NCI-H2196 (cell line): Measurements from ENCODE around the gene ABLIM1.

ENCODE experiments used
- DNase-seq: peaks from one replicate; lab custom pipeline; 2025; ENCODE audit not compliant: unreplicated experiment; lab: John Stamatoyannopoulos, UW

The ABLIM1 gene

DNA sequence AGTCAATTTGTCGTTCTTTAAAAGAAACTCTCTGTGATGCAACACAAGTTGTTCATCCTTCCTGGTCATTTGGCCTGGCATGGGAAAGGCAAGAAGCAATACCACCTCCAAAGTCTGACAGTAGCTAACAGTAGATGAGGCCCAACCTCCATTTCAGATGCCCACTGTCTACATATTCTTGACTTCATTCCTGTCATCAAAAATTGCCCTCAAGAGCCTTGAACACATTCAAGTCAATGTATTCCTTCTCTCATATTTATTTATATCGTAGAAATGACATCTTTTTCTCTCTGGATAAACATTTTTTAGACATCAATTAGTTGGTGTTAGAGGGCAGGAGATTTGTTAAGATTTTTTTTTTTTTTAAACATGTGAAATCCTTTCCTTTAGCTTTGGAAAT, 33.7 kb downstream of the ABLIM1 start:
- DNase-seq = no peak

DNA sequence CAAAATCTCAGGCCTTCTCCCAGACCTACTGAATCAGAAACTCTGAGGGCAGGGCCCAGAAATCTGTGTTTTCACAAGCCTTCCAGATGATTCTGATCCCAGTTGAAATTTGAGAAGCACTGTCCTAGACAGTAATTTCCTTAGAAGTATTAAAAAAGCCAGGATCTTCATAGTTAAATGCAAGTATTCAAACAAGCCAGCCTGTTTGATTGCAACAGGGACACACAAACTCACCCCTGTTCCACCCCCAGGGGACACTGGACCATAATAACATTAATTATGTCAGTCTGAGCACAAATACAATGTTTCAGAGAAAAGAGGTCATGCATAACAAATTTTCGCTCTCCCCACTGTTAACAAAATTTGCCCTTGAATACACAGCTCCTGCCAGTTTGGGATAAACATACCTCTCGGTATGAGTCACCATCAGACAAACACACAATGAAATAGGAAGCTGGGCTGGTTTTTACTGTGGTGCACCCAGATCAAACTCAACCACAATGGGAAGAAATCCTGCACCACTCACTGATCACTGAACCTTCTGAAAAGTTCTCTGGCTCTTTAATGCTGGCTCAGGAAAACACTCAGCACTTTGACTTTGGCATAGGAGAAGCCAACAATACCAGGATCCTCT, 34.3 kb downstream of the ABLIM1 start:
- DNase-seq = no peak

DNA sequence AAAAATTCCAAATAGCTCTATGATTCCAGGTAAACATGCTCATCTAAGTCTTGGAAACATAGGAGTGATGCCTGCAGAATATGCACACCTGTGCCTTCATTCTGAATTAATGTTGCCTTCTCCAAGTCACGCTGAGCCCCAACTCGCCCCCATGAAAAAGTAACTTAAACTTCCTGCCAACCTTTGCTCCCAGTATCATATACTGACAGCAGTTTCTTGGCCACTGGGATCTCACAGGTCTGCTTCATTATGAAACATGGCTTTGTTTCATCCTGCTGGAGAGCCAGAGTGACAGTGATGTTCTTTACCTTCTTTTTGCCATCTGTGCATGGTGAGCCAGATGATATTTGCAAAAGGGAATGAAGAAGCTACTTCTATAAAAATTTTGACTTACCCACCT, 34.9 kb downstream of the ABLIM1 start:
- no peak for DNase-seq

DNA sequence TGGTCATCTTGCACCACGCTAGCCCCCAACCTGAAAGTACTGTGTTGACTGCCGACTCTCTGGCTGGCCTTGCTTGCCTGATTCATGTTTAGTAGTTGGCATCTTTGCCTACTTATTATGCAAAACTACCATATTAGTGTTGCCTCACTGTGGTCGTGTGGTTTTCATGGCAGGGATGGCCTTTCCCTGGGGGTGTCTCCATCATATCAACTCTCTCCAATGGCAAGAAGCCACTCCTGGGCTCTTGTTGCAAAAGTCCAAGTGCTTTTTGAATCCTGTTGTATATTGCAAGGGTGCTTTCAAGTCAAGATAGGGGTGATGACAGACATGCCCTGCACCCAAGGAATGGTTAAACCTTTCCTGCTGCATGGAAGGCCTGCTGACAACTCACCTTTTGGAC, 39.4 kb downstream of the ABLIM1 start:
- no peak for DNase-seq

DNA sequence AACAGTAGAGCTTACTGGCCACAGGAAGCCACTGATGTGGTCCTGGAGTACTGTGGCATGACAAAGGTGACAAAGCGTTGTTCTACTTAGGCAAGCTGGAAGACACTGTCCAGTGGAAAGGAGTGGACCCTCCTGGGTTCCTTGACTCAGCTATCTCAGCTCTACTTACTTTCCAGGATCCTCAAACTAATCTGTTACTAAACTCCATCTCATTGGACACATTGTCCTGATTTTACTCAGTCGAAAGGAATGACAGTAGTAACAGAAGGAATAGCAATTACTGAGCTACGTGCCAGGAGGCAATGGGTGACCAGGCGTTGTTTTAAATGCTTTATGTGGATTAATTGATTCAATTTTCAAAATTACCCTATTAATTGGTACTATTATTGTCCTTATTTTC, 41.6 kb downstream of the ABLIM1 start:
- no peak for DNase-seq

DNA sequence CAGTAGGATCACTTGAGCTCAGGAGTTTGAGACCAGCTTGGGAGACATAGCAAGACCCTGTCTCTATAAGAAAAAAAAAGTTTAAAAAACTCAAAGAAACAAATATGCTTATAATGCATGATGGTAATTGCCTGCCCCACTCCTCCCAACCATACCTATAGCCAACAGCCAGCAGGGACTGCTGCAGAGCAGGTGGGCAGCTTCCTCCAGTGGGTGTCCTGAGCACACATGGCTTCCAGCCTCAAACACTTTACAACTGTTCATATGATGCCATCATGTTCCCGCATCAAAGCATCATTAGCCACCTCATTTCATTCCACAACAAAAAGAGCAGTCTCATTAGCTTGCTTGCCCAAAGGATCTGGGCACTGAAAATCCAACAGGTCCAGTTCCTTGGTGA, 42.0 kb downstream of the ABLIM1 start:
- no peak for DNase-seq

DNA sequence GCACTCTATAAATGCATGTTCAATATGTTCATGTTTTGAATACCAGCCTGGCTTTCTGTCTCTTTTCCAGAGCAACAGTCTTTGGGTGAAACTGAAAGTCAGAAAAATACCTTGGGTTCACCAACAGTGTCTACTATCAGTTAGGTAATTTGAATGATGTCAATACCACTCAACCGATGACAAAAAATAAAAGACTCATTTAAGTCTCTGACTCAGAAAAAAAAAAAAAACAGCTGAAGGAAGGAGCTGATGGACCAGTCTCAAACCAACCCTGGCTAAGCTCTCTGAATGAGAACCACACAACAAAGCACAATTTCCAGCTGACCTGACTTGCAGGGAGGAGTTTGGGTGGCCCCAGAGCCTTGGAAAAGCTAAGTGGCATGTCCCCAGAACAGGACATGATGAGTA, 42.5 kb downstream of the ABLIM1 start:
- DNase-seq = no peak

DNA sequence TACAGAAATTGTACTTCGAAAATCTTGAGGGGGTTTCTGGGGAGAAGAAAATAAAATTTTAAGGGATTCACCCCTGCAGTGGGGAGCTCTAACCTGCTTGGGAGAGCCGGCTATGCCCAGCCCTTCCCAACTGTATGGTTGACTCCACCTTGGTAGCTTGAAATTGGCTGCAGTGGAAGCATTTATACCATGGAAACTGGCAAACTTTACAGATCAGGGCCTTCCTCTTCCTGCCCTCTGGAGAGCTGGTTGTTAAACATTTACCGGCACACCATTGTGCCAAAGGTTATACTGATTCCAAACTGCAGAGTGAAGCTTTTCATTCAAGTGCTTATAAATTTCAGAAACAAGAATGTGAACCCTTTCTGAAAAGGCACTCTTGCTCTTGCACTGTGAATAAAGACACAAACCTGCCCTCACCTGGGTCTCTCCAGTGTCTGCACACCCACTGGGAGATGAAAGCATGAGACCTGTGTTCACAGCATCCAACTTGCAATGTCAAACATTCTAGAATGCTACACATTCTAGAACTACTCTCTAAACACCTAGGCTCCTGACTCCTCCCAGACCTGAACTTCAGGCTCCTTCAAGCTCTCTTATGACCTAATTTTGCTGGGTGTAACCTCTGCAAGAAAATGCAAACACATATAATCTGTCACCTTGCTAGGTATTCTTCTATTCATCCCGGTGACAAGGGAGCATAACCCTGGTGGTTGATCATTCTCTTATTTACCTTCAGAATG, 44.7 kb downstream of the ABLIM1 start:
- DNase-seq = no peak

DNA sequence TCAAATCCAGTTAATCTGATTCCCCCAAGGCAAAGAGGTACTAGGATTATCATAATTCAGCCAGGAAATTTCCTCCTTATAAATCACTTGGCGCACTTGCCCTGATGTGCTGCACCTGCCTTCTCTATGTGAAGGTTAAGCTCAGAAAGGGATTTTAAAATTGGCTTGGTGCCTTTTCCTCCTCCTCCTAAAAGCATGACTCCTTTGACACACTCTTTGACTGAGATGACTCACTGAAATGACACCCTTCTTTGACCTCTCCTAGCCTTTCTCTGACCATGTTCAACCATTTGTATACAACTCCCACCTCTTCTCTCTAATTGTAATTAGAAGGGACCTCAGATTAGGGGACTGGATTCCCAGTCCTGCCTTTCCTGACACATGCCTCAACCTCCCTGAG, 46.5 kb downstream of the ABLIM1 start:
- no peak for DNase-seq

DNA sequence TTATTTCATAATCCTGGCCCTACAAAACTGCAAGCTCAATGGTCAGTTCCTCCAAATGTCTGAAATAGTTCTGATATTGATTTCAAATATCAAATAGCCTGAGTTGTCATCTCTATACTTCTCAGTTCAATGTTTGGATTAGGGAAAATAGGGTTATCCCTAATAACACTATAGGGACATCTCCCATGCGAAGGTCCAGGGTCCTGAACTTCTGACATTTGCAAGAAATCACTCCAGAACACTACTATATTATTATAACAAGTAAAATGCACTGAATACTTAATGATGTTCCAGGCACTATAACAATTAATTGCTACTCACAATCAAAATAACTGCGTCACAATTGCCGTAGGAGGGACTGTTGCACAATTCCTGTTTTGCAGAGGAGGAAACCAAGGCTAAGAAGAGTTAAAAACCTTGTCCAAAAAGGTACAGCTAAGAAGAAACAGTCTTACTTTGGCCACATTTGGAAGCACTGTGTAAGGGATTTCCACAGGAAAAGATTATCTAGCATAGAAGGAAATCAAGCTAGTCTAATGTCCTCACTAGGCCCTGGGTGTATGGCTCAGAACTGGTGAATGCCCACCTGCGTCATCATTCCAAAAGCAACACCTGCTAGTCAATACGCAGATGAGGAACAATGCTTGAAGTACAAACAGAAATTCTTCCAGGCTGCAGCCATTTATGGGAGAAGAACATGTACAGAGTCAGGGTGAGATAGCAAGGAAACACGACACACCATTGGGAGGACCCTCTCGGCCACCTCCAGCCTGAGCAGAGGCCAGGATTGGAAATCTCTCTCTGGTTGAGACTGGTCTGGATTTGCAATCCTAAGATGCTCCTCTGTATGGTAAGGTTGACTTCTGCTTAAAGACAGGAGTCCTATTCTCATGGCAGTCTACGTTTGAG, 48.3 kb downstream of the ABLIM1 start:
- no peak for DNase-seq

DNA sequence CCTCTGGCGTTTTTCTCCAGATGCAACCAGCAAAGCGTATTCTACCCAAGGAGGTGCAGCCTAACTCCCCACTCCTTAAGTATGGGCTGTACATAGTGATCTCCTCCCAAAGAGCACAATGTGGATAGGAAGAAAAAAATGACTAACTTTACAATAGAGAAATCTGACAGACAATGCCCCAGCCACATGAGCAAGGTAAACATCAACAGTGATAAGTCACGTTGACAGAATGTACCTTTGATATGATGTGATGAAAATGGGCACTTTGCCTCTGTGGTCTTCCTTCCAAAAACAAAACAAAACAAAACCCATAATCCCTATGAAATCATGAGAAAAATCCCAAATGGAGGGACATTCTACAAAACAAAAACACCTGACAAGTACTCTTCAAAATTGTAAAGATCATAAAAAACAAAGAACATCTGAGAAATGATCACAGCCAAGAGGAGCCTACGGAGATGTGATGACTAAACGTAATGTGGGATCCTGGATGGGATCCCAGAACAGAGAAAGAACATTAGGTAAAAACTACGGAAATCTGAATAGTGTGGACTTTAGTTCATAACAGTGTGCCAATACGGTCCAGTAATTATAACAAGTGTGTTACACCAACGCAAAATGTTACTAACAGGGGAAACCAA, 50.6 kb downstream of the ABLIM1 start:
- DNase-seq = no peak

DNA sequence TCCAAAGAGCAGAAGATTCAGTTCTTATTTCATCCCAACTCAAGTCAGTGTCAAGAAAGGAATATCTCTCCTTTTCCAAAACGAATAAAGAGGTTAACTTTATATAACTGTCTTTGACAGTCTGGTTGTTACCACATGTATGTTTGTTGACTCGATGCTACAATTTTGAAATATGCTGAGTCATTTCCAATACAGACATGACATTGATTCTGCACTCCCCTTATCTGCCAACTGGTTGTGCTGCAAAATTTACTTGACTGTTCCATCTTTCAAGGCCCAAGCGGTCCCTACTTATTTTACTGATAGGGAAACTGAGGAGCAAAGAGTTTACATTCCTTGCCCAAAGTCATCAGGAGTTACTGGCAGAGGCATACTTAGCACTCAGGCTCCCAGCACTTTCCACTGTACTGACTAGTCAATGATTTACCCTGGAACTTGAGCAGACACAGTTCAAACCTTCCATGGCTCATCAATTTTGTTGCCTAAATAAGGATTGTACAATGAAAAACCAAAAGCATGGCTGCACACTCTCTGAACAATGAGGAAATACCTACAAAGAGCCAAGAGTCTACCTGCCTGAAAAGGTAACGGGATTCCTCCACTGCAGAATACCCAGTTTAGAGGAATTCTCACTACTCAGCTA, 52.8 kb downstream of the ABLIM1 start:
- no peak for DNase-seq

DNA sequence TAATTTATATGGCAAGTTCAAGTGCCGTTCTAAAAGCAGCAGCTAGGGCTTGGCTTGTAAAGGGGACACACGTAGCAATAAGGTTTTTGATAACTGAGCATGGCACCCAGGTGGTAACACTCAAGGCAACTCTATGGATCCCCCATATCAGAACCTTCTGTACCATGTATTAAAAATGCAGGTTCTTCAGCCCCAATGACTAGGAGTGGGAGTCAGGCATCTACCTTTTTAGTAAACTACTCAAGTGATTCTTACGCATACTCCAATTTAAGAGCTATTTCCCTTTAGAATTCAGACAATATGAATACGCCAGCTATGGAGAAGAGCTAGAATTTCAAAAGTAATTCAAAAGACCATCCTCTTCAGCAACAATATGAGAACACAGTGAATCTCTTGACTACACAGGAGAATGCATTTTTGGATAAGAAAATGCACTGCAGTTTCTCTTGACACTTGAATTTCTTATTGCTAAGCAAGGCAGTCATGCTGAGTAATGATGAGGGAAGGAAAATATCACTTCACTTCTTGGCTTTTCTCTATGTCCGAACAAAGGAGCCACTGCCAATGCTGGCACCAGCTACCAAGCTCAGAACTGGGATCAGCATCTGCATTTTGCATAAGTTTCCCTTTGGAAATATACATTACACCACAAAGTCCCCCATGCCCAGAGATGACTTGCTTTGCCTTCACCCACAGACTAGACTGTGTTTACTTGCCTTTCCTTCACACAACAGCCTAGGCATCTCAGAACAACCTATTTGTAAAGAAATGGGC, 53.5 kb downstream of the ABLIM1 start:
- DNase-seq = no peak

DNA sequence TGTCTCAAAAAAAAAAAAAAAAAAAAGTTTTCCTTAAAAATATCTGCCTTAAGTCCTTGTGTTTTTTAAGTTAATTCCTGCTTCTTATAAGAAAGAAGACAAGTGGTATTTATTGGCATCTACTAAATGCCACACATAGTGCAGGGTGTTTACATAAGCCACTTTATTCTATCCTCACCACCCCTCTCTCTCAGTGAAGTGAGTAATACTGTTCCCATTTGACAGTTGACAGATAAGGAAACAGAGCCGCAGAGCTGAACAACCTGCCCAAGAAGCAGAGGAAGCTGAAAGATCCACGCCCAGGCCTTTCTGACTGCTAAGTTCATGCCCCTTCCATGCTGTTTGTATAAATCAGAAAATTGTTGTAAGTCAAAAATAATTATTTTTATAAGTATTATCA, 54.1 kb downstream of the ABLIM1 start:
- DNase-seq = no peak

DNA sequence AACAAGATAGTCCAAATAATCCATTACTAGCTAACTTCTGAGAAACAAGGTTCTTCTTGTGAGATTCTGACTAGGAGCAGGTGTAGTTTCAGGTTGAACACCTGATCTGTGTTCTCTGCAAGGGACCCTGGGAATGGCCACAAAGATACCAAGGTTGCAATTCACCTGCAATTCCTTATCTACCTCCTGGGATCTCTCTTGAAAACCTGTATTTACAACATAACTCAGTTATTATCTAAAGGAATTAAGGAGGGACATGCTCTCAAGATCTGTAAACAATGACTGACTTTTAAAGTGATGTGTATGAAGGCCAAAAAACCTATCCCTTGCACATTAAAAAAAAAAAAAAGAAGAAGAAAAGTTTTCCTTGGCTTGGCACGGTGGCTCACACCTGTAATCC, 54.8 kb downstream of the ABLIM1 start:
- DNase-seq = no peak

DNA sequence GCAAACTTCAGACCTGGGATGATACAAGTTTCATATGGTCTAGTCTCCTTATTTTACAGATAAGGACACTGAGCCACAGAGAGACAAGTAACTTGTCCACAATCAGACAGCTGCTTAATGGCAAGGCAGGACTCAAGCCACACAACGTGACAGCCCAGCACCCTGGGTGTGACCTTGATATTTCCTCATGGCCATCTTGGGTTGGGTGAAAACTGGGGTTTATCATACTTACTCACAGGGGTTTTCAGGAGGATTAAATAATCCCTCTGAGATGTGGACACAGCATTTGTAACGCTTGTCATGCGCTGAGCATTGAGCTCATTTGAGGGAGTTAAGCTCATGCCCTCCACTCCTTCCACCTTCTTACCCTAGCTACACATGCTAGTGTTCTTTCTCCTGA, 58.0 kb downstream of the ABLIM1 start:
- DNase-seq = no peak

DNA sequence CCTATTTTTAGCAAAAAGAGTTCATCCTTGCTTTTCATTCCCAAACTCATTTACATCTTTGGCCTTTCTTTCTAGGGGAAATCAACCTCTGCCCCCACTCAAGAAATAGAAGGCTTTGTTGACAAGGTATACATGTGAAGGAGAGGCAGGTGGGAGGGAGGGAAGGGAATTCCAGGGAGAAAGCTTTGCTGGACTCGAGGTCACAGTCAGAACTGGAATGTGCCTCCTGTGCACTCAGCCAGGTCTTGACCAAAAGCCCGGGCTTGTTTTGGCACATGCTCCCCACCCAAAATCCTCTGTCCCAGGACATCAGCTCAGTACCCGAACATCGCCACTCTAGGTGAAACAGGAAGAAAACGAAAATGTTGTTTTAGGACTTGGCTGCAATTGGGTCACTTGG, 61.3 kb downstream of the ABLIM1 start:
- DNase-seq = no peak

DNA sequence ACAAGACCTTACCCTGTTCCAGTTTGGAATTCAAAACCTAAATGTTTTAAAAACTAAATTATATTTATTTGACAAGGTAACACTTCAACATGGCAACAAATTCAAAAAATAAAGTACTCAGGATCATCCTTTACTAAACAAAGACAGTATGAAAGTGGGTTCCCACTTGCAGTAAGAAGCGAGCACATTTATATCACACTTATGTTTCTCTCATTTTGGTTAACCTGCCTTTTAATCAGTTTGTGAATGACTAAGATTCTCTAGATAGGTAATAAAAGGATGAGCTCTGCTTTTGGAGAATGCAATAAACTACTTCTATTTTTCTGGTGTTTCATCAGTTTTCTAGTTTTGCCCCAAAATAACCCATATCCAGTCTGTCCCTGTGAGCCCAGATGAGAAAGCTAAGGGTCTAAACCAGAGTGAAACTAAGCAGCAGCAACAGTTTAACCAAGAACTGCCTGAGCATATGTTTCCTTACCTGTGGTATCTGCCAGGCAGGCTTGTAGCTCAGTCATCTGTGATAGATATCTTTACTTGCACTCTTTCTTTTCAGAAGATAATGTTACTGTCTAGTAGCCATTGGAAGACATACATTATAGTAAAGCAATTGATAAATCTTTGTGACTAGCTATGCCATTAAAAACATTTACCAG, 64.1 kb downstream of the ABLIM1 start:
- DNase-seq = no peak

DNA sequence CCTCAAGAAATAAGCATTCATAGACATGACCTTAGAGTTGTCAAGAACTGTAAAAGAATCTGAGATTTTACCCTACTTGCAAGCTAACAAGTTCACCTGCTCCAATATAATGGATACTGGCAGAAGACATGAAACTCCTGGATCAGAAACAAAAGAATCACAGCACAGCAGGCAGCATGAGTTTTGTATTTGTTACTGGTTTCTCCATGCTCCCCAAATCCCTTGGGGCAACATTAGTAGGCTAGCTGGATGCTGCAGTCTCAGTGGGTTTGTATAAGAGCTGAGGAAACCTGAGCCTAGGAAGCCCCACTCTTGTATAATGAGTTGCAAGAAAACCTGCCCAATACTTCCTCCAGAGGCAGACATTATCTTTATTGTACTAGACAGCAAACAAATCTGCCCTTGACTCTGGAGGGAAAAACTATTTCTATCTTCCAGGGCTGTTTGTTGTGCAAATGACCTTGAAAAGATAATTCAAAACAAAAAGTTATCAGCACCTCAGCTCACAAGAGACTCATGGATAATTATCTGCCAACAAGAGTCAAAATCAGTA, 64.8 kb downstream of the ABLIM1 start:
- no peak for DNase-seq
